Heart right ventricle (tissue), 16 donors: ENCODE data around the gene AEBP1. TPM values are rescaled to one million over a fixed set of nuclear protein-coding genes. Genes with fewer than 3 reads are reported as not detected.

Experiments used
- ATAC-seq, 8 donors: fragments of 200-7000 bp; cut with Tn5 transposase; one replicate each; pipeline ENCODE4 v1.9.1; 2020; ENCODE audit warnings: mild to moderate bottlenecking in 8 of 8, moderate library complexity in 8 of 8, moderate number of reproducible peaks in 1 of 8
- DNase-seq, 2 donors: peaks; one replicate each; pipeline ENCODE4 v3.0.0-alpha.2; 2020
- H3K27ac ChIP-seq, 10 donors: fragments of 200-600 bp; sonication (generic) in 2 of 10; one replicate each; pipeline versions ENCODE4 v1.5.0 to v1.8.0; 2020 to 2022; ENCODE audit warnings: mild to moderate bottlenecking in 3 of 10
- H3K27me3 ChIP-seq, 7 donors: fragments of 200-600 bp; one replicate each; pipeline ENCODE4 v1.8.0; 2021 to 2022; ENCODE audit warnings: mild to moderate bottlenecking in 2 of 7
- H3K36me3 ChIP-seq, 9 donors: fragments of 200-600 bp; sonication (generic) in 1 of 9; one replicate each; pipeline versions ENCODE4 v1.5.0 to v1.8.0; 2020 to 2022; ENCODE audit warnings: mild to moderate bottlenecking in 2 of 9
- H3K4me1 ChIP-seq, 9 donors: fragments of 200-600 bp; sonication (generic) in 1 of 9; one replicate each; pipeline versions ENCODE4 v1.5.0 to v1.8.0; 2020 to 2022; ENCODE audit warnings: mild to moderate bottlenecking in 4 of 9
- H3K4me3 ChIP-seq, 10 donors: fragments of 200-600 bp; sonication (generic) in 2 of 10; one replicate each; pipeline versions ENCODE4 v1.5.0 to v1.8.0; 2020 to 2022; ENCODE audit warnings: mild to moderate bottlenecking in 7 of 10, moderate library complexity in 2 of 10
- H3K9me3 ChIP-seq, 11 donors: fragments of 200-600 bp in 10 of 11; sonication (generic) in 2 of 11; one replicate each; pipeline versions ENCODE4 v1.5.0 to v1.8.0; 2013 to 2022; ENCODE audit warnings: mild to moderate bottlenecking in 2 of 11, control low read depth in 1 of 11, moderate library complexity in 1 of 11
- WGBS, 2 donors: extraction: QIAGEN DNeasy Blood & Tissue Kit; methylation state at CpG; one replicate each; pipeline ENCODE4 v1.1.7; 2013; ENCODE audit warnings: inconsistent platforms in 1 of 2; 5-methylcytosine and 5-hydroxymethylcytosine counted together
- intact Hi-C, 10 donors: fragments of 100-400 bp; cut with DNase I; formaldehyde crosslinking; loops; one replicate each; pipeline versions ENCODE4 v1.11.1 to v1.14.2; 2022
- polyA plus RNA-seq, 2 donors: library from polyadenylated mRNA; stranded (reverse); fragments of 200-250 nt; gene quantifications; one replicate each; pipeline ENCODE4 v1.2.3, GENCODE V29; 2013
- total RNA-seq, 10 donors: library from RNA; stranded (reverse); fragmentation: NEBNext Ultra II Directional in 3 of 10; extraction: Animal tissue kit (Norgen Biotek cat#: 25700) in 3 of 10; gene quantifications; one replicate each; pipeline versions ENCODE4 v1.2.1 to v1.2.4, GENCODE V29; 2021 to 2023
- TF ChIP-seq, protein P1 (sequence below), 9 donors: fragments of 200-600 bp; sonication (generic) in 2 of 9; IDR thresholded peaks; one replicate each; pipeline versions ENCODE4 v1.5.0 to v1.8.0; 2021 to 2022; ENCODE audit warnings: antibody characterized with exemption in 9 of 9, mild to moderate bottlenecking in 5 of 9, moderate library complexity in 1 of 9
- donor health status: Arrhythmogenic right ventricular cardiomyopathy.
- donor health status: ischemic (EF 13 %, LVEDD 7.1; RV severe dilation, severe dysfunction).
- donor health status: healthy with polysubstance abuse.
- donor health status: DM: no; HTN: yes; CAD: no.
- donor health status: DM: no; HTN: no; CAD: no.
- donor health status: ischemic (EF 25% LVEDD 6.9; RV normal size, moderate dysfunction).
- donor health status: ischemic (EF 25% LVEDD 5.7; RV mildly dilated, moderate dysfunction).
- donor health status: healthy.
- donor health status: DM: yes; HTN: yes; CAD: no.
- donor health status: Ischemic cardiomyopathy.
- donor health status: ischemic (EF 35%, LVEDD 5.7; RV mildly dilated, moderate dysfunction).
- donor health status: nonischemic (EF 11% LVEDD 7.7; RV severe dilation, severe dysfunction).
- donor health status: DM: yes; HTN: yes; CAD: no.
- donor health status: PGD.
- donor health status: ischemic (EF 29% LVEDD 5.4; RV normal size, mild dysfunction).
- donor health status: nonischemic (EF 23%, LVEDD 6.1; RV moderate dilation, normal function).

Gene AEBP1
- total and polyA plus RNA-seq, 12 donors: 14.1 to 33.7 (median 21.6) TPM

- Histone ChIP-seq H3K36me3 (peaks cover 0 to 6% (median 0%) of the 10 kb centered on the region in 9 donors), H3K9me3 (no peaks in the 10 kb centered on the region), H3K27ac (no peak overlapping the region), H3K4me3 (no peak overlapping the region), H3K27me3 (no peaks in the 10 kb centered on the region), H3K4me1 (peaks cover 20 to 65% (median 49%) of the 10 kb centered on the region in 9 donors)
- 83 to 85% methylated on average over 11 of the region's 11 CpGs for WGBS, 2 donors
- TF ChIP-seq, protein P1, sequence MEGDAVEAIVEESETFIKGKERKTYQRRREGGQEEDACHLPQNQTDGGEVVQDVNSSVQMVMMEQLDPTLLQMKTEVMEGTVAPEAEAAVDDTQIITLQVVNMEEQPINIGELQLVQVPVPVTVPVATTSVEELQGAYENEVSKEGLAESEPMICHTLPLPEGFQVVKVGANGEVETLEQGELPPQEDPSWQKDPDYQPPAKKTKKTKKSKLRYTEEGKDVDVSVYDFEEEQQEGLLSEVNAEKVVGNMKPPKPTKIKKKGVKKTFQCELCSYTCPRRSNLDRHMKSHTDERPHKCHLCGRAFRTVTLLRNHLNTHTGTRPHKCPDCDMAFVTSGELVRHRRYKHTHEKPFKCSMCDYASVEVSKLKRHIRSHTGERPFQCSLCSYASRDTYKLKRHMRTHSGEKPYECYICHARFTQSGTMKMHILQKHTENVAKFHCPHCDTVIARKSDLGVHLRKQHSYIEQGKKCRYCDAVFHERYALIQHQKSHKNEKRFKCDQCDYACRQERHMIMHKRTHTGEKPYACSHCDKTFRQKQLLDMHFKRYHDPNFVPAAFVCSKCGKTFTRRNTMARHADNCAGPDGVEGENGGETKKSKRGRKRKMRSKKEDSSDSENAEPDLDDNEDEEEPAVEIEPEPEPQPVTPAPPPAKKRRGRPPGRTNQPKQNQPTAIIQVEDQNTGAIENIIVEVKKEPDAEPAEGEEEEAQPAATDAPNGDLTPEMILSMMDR (IDR thresholded peaks at IDR 0.05): no peak
- ATAC-seq: no peak
- DNase-seq: no peak
- intact Hi-C loops: no loop called here
These were observed 36.8 kb upstream of the AEBP1 start for GRCh38 chr7:44067064-44067951.

- Histone ChIP-seq H3K36me3 (peaks cover 0 to 6% (median 3%) of the 10 kb centered on the region in 9 donors), H3K9me3 (no peaks in the 10 kb centered on the region), H3K4me3 (no peak overlapping the region), H3K27ac (no peak overlapping the region), H3K4me1 (peaks cover 24 to 65% (median 49%) of the 10 kb centered on the region in 9 donors), H3K27me3 (no peaks in the 10 kb centered on the region)
- intact Hi-C loops: no loop called here
- TF ChIP-seq, protein P1 (IDR thresholded peaks at IDR 0.05): no peak
- WGBS, 2 donors: 59 to 67% methylated on average over 7 of the region's 7 CpGs
- no peak for ATAC-seq
- no peak for DNase-seq
These were observed 36.1 kb upstream of the AEBP1 start for GRCh38 chr7:44068054-44068453.

DNA sequence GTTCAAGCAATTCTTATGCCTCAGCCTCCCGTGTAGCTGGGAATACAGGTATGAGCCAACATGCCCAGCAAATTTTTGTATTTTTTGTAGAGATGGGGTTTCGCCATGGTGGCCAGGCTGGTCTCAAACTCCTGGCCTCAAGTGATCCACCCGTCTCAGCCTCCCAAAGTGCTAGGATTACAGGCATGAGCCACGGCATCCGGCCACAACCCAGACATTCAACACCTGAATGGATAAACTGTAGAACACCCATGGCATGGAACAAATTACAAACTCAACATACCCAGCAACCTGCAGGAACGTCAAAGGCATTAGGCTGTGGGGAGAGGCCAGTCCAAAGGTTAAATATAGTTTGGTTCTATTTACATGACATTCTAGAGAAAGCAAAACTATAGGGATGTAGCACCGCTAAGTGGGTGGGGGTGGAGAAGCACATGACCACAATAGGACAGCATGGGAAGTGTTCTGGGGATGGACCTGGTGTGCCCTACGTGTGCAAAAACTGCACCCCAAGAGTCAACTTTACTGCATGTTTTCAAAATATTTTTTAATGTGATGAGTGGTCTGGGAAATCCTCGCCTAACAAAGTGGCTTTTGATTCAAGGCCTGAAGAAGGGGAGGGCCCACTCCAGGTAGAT, 32.3 kb upstream of the AEBP1 start:
- Histone ChIP-seq H3K4me1 (peaks cover 19 to 55% (median 37%) of the 10 kb centered on the region in 9 donors), H3K4me3 (no peak overlapping the region), H3K27ac (peak overlapping the region in 9 of 10 donors; percentile 64 to 93 (median 74)), H3K9me3 (no peaks in the 10 kb centered on the region), H3K27me3 (no peaks in the 10 kb centered on the region), H3K36me3 (peaks cover 0 to 42% (median 22%) of the 10 kb centered on the region in 9 donors)
- intact Hi-C loops: loop anchor here in 8 of 10 donors (2.0 to 10.0 kb wide), 5 partner anchors 123 to 405 kb away; partner anchors contain the start of gene YKT6 (in 1 of the 8)
- DNase-seq: no peak
- TF ChIP-seq, protein P1 (IDR thresholded peaks at IDR 0.05): no peak
- ATAC-seq: no peak
- 62 to 65% methylated on average over 9 of the region's 9 CpGs for WGBS, 2 donors
